PC-9 (cell line): ENCODE data around the gene DCAF6.

Experiments
- CTCF ChIP-seq: fragments of 200-600 bp; sonication (generic); conservative IDR thresholded peaks from 2 replicates; pipeline ENCODE4 v1.6.1; 2017; ENCODE audit warnings: mixed run types, antibody characterized with exemption, mild to moderate bottlenecking, moderate library complexity
- EZH2 ChIP-seq: fragments of 200-600 bp; sonication (generic); IDR thresholded peaks from 2 replicates; pipeline ENCODE4 v1.8.0; 2017; ENCODE audit warnings: antibody characterized with exemption, low read depth

GRCh38 chr1:168000656-168001055, 64.2 kb downstream of the DCAF6 start:
- no peak for TF ChIP-seq CTCF
- no peak for TF ChIP-seq EZH2
